ENCODE measurements around the gene POLN.

The POLN gene

GRCh38 chr4:2155246-2155645 is 86.7 kb downstream of the POLN start:
- no peak for DNase-seq

GRCh38 chr4:2154215-2154740 is 87.6 kb downstream of the POLN start:
- no peak for DNase-seq

- DNase-seq: no peak
These were observed 90.4 kb downstream of the POLN start for GRCh38 chr4:2151544-2151943.

- no peak for DNase-seq
These were observed 91.8 kb downstream of the POLN start for GRCh38 chr4:2150076-2150475.

- no peak for DNase-seq
These were observed 99.1 kb downstream of the POLN start for GRCh38 chr4:2142630-2143427.

GRCh38 chr4:2141762-2142451 is 100.0 kb downstream of the POLN start:
- no peak for DNase-seq

- DNase-seq: no peak
These were observed 100.7 kb downstream of the POLN start for GRCh38 chr4:2141022-2141761.

- no peak for DNase-seq
These were observed 102.9 kb downstream of the POLN start for GRCh38 chr4:2138846-2139500.

- no peak for DNase-seq
These were observed 105.2 kb downstream of the POLN start for GRCh38 chr4:2136726-2137125.

- no peak for DNase-seq
These were observed 106.8 kb downstream of the POLN start for GRCh38 chr4:2135083-2135482.

GRCh38 chr4:2132438-2132837 is 109.5 kb downstream of the POLN start:
- no peak for DNase-seq

- DNase-seq: no peak
These were observed 114.2 kb downstream of the POLN start for GRCh38 chr4:2127609-2128332.

GRCh38 chr4:2126309-2127043 is 115.4 kb downstream of the POLN start:
- no peak for DNase-seq

GRCh38 chr4:2125831-2126230 is 116.1 kb downstream of the POLN start:
- no peak for DNase-seq

GRCh38 chr4:2125023-2125422 is 116.9 kb downstream of the POLN start:
- no peak for DNase-seq

GRCh38 chr4:2116687-2117400 is 125.1 kb downstream of the POLN start:
- DNase-seq: no peak

- DNase-seq: peak; percentile 20
These were observed 136.4 kb downstream of the POLN start for GRCh38 chr4:2105559-2105958.

GRCh38 chr4:2104556-2105345 is 137.2 kb downstream of the POLN start:
- DNase-seq: no peak

- no peak for DNase-seq
These were observed 137.9 kb downstream of the POLN start for GRCh38 chr4:2103843-2104547.
